Natural killer cell (primary cell): ENCODE results near the gene PDE8B. TPM values are rescaled to one million over a fixed set of nuclear protein-coding genes. Genes with fewer than 3 reads are reported as not detected.

Source experiments
- ATAC-seq, 3 donors: fragments of 150-1000 bp in 2 of 3; fragments of 200-7000 bp in 1 of 3; cut with Tn5 transposase; 1 replicate in 1 of 3; 2 replicates in 2 of 3; pipeline ENCODE4 v1.10.0; 2021; ENCODE audit warnings: mild to moderate bottlenecking in 2 of 3, moderate library complexity in 2 of 3
- DNase-seq, 2 donors: peaks; one replicate each; pipeline versions ENCODE4 v3.0.0 to v3.0.0-alpha.2; 2013 to 2021; ENCODE audit warnings: mixed read lengths in 1 of 2
- H3K27ac ChIP-seq: one replicate; pipeline ENCODE4 v1.5.1; 2013; ENCODE audit warnings: mild to moderate bottlenecking, low read length
- H3K27me3 ChIP-seq: one replicate; pipeline ENCODE4 v1.6.1; 2013; ENCODE audit warnings: low read length; ENCODE audit not compliant: control insufficient read depth, insufficient read depth
- H3K36me3 ChIP-seq: one replicate; pipeline ENCODE4 v1.6.1; 2013; ENCODE audit warnings: low read length; ENCODE audit not compliant: control insufficient read depth, insufficient read depth
- H3K4me1 ChIP-seq: one replicate; pipeline ENCODE4 v1.6.1; 2013; ENCODE audit warnings: low read length; ENCODE audit not compliant: control insufficient read depth, insufficient read depth
- H3K4me3 ChIP-seq: one replicate; pipeline ENCODE4 v1.5.1; 2013; ENCODE audit warnings: low read length
- H3K9me3 ChIP-seq: one replicate; pipeline ENCODE4 v1.6.1; 2013; ENCODE audit warnings: low read length; ENCODE audit not compliant: control insufficient read depth, insufficient read depth
- H3K27ac Mint-ChIP-seq, 2 donors: one replicate each; pipeline ENCODE4 v1.8.0; 2022; ENCODE audit warnings: mild to moderate bottlenecking in 2 of 2, mixed read lengths in 2 of 2, moderate library complexity in 1 of 2
- H3K27me3 Mint-ChIP-seq, 2 donors: one replicate each; pipeline ENCODE4 v1.8.0; 2022; ENCODE audit warnings: low read depth in 2 of 2, mixed read lengths in 2 of 2
- H3K36me3 Mint-ChIP-seq: one replicate; pipeline ENCODE4 v1.8.0; 2022; ENCODE audit warnings: mixed read lengths
- H3K4me1 Mint-ChIP-seq, 2 donors: one replicate each; pipeline ENCODE4 v1.8.0; 2022; ENCODE audit warnings: mixed read lengths in 2 of 2
- H3K4me3 Mint-ChIP-seq: one replicate; pipeline ENCODE4 v1.8.0; 2022; ENCODE audit warnings: mild to moderate bottlenecking, moderate library complexity, mixed read lengths
- H3K9me3 Mint-ChIP-seq, 2 donors: one replicate each; pipeline ENCODE4 v1.8.0; 2022; ENCODE audit warnings: mixed read lengths in 2 of 2
- CTCF ChIP-seq: fragments of 200-600 bp; IDR thresholded peaks from one replicate; pipeline ENCODE4 v1.8.0; 2022; ENCODE audit warnings: antibody characterized with exemption
- WGBS: methylation state at CpG from one replicate; pipeline ENCODE4 v1.1.7; 2013; ENCODE audit warnings: missing lambda C conversion rate; ENCODE audit not compliant: insufficient coverage; 5-methylcytosine and 5-hydroxymethylcytosine counted together
- intact Hi-C: fragments of 100-400 bp; cut with micrococcal nuclease; formaldehyde crosslinking; loops from one replicate; pipeline ENCODE4 v1.14.2; 2022
- total RNA-seq, 4 donors: library from RNA; stranded (reverse); fragments of 120-200 nt in 1 of 4; gene quantifications; one replicate each; pipeline versions ENCODE4 v1.2.3 to v1.2.4, GENCODE V29; 2013 to 2022

The PDE8B gene
- total RNA-seq, 3 donors from 2014 or later (not counting 1 experiment from before 2014, with no cell fraction given), result 0.23 to 0.82 TPM; not detected in 1

GRCh38 chr5:77222722-77223121 is 12.2 kb downstream of the PDE8B start:
- Mint-ChIP-seq H3K27me3 (peaks cover 4 to 24% of the 10 kb centered on the region in 2 donors), H3K9me3 (no peaks in the 10 kb centered on the region), H3K4me3 (no peak overlapping the region), H3K27ac (no peak overlapping the region), H3K4me1 (no peaks in the 10 kb centered on the region), H3K36me3 (no peaks in the 10 kb centered on the region)
- 97% methylated on average over 1 of the region's 1 CpG for WGBS
- ATAC-seq (no peak), DNase-seq (no peak)
- no peaks in the 10 kb centered on the region for H3K9me3 ChIP-seq
- no peaks in the 10 kb centered on the region for H3K36me3 ChIP-seq
- no peak overlapping the region for H3K4me3 ChIP-seq
- H3K4me1 ChIP-seq, result no peaks in the 10 kb centered on the region
- H3K27ac ChIP-seq, result no peak overlapping the region
- H3K27me3 ChIP-seq, result no peaks in the 10 kb centered on the region
- intact Hi-C loops, result no loop called here
- no peak for TF ChIP-seq CTCF

GRCh38 chr5:77223653-77224052 is 13.2 kb downstream of the PDE8B start:
- H3K27ac Mint-ChIP-seq, result no peak overlapping the region
- ATAC-seq (no peak), DNase-seq (no peak)
- H3K4me1 ChIP-seq, result no peaks in the 10 kb centered on the region
- intact Hi-C loops, result no loop called here
- H3K4me1 Mint-ChIP-seq, result no peaks in the 10 kb centered on the region
- no peaks in the 10 kb centered on the region for H3K27me3 ChIP-seq
- H3K9me3 Mint-ChIP-seq, result no peaks in the 10 kb centered on the region
- no peaks in the 10 kb centered on the region for H3K9me3 ChIP-seq
- no peak overlapping the region for H3K4me3 Mint-ChIP-seq
- TF ChIP-seq CTCF, result no peak
- peaks cover 4 to 16% of the 10 kb centered on the region in 2 donors for H3K27me3 Mint-ChIP-seq
- 90% methylated on average over 3 of the region's 4 CpGs for WGBS
- no peak overlapping the region for H3K4me3 ChIP-seq
- H3K27ac ChIP-seq, result no peak overlapping the region
- H3K36me3 ChIP-seq, result no peaks in the 10 kb centered on the region
- no peaks in the 10 kb centered on the region for H3K36me3 Mint-ChIP-seq

GRCh38 chr5:77224672-77225355 is 14.3 kb downstream of the PDE8B start:
- Mint-ChIP-seq H3K36me3 (no peaks in the 10 kb centered on the region), H3K27me3 (peaks cover 0 to 9% of the 10 kb centered on the region in 2 donors), H3K9me3 (peaks cover 0 to under 1% of the 10 kb centered on the region in 2 donors), H3K4me3 (no peak overlapping the region), H3K4me1 (no peaks in the 10 kb centered on the region), H3K27ac (no peak overlapping the region)
- TF ChIP-seq CTCF, result no peak
- no peak overlapping the region for H3K27ac ChIP-seq
- WGBS, result 56% methylated on average over 1 of the region's 1 CpG
- intact Hi-C loops, result no loop called here
- no peaks in the 10 kb centered on the region for H3K4me1 ChIP-seq
- no peaks in the 10 kb centered on the region for H3K27me3 ChIP-seq
- ATAC-seq, result no peak
- no peak overlapping the region for H3K4me3 ChIP-seq
- no peak for DNase-seq
- H3K36me3 ChIP-seq, result no peaks in the 10 kb centered on the region
- no peaks in the 10 kb centered on the region for H3K9me3 ChIP-seq

- Mint-ChIP-seq H3K4me1 (no peaks in the 10 kb centered on the region), H3K27me3 (peaks cover 0 to 2% of the 10 kb centered on the region in 2 donors), H3K9me3 (peaks cover 0 to 3% of the 10 kb centered on the region in 2 donors), H3K4me3 (no peak overlapping the region), H3K27ac (no peak overlapping the region), H3K36me3 (no peaks in the 10 kb centered on the region)
- ATAC-seq (no peak), DNase-seq (no peak)
- Histone ChIP-seq H3K36me3 (no peaks in the 10 kb centered on the region), H3K4me3 (no peak overlapping the region), H3K27me3 (no peaks in the 10 kb centered on the region), H3K4me1 (no peaks in the 10 kb centered on the region), H3K27ac (no peak overlapping the region), H3K9me3 (no peaks in the 10 kb centered on the region)
- TF ChIP-seq CTCF, result no peak
- intact Hi-C loops, result no loop called here
- WGBS, result 67% methylated on average over 5 of the region's 8 CpGs
Measured at GRCh38 chr5:77225531-77225930, 15.1 kb downstream of the PDE8B start.
